HG02870 (cell line): Measurements from ENCODE around the gene OLFM2.
"Not testable (repeated sequence)": the region's sequence is repeated elsewhere in the genome, so short reads cannot be mapped to it uniquely, and the experiment has no call there.

Experiments
- ATAC-seq: cut with Tn5 transposase; IDR thresholded peaks from one replicate; pipeline ENCODE4 v1.9.1; 2021; ENCODE audit warnings: mild to moderate bottlenecking, moderate library complexity; ENCODE audit not compliant: unreplicated experiment

The OLFM2 gene

DNA sequence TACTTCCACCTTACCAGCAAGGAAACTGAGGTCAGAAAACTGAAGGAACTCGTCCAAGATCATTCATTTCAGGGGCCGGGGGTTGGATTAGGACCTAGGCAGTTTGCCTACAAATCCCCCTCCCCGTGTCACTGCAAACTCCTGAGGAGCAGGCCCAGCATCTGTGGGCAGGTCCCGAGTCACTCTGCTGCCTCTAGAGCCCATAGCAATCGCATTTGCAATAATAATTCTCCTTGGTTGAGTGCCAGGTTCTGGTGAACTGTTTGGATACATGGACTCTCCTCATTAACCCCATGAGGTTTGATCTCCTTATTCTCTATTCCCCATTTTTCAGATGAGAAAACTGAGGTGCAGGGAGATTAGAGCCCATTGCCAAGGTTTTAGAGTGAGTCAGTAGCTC lies 100.3 kb downstream of the OLFM2 start:
- ATAC-seq = no peak

DNA sequence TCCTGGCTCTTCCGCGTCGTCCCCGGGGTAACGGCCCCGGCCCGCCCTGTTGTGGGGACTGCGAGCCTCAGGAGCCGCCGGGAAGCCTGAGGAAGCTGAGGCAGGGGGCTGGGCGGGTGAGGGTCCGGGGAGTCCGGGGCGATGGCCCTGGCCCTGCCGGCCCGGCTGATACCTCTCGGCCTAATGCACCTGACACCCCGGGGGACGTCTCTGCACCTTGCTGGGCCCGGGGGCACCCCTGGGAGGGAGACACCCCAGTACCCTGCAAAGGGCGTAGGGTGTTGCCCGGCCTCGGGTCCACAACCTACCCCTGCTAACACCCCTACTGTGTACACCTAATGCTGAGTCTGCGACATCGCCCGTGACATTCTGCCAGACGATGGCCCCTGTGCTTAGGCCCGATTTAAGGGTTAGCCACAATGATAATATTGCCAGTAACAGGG lies 100.8 kb downstream of the OLFM2 start:
- ATAC-seq = peak; percentile 11

DNA sequence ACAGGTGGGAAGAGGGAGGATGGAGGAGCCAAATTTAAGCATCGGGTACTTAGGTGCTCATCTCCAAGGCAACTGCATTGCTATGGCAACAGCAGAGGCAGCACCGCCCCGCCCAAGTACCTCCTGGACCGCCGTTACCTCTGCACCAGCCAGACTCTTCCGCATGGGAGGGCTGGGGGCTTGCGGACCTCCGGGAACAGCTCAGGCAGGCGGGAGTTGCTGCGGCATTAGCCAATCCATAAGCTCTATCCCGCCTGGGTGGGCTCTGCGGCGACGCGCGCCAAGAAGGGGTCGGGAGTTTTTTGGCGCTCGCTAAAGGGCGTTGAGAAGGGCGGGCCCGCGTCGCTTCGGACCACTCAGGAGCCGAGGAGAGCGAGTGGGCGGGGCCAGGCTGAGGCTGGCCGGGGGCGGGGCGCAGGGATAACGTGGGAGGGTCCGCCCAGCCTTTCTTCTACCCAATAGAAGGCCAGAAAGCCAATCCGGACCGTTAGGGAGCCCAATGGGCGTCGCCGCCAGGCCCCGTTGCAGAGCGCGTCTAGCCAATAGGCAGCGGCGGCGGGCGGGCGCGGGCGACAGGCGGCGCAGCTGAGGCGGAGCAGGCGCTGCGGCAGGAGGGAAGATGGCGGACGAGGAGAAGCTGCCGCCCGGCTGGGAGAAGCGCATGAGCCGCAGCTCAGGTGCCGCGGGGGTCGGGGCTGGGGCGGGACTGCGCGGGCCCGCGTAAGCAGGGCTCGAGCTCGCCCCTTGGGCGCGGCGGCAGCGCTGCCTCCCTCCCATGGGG lies 101.4 kb downstream of the OLFM2 start, which contains the start of gene PIN1:
PIN1 (plus strand) TSS at position 593 of the 781 bp plus-strand sequence; CDS start at position 620, 27 bp downstream.
- peak; percentile 93 for ATAC-seq

DNA sequence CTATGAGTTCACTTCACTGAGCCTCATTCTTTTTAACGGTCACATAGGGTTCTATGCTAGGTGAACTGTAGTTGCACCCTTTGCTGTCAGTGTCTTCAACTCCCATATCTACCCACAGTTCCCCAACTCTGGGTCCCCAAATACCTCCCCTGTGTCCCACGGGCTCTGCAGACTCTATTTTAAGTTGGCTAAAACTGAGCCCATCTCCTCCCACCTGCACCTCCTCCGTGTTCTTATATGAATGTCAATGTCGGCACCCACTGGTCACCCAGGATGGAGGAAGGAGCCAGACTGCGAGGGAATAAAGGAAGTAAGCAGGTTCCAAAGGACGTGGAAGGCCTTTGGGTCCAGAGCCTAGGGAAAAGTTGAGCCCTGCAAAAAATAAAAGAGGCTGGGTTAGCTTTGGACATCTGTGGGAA lies 102.0 kb downstream of the OLFM2 start:
- ATAC-seq = no peak

DNA sequence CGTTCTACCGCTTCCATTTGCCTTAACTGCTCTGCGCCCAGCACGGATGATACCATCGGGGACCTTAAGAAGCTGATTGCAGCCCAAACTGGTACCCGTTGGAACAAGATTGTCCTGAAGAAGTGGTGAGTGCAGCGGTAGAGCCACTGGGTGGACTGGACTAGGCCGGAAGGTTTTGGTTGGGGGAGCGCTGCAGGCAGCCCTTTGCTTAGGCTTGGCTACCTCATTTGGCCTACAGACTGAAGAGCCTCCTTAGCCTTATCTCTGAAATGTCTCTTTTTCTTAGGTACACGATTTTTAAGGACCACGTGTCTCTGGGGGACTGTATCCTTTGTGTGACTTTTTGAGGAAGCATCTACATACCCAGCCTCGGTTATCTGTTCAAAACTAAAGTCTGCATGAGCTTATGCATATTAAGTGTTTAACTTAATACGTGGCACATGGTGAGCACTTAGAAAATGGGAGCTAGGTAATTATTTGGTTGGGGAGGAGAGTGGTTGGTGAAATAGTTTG lies 107.7 kb downstream of the OLFM2 start:
- ATAC-seq = no peak

GRCh38 chr19:9827289-9828238 lies 108.8 kb downstream of the OLFM2 start, which contains the start of gene UBL5:
TSS of gene UBL5 (plus strand) at chr19:9827918. CDS start at chr19:9828338, 420 bp downstream.
- peak; percentile 81 for ATAC-seq

DNA sequence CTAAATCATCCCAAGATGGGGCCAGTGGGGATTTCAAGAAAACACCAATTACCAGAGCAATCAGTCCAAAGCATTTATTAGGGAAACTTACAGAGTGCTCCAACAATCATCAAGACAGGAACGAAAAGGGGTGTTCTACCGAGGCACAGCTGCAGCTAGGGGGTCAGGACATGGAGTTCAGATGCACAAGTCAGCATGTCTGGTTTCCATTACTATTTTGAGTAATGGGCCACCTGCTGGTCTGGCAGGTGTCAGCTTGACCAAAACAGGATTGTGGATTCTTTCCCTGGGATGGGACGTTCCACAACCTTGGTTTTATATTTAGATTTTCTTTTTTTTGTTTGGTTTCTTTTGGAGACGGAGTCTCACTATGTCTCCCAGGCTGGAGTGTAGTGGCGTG lies 112.5 kb downstream of the OLFM2 start:
- ATAC-seq = no peak

GRCh38 chr19:9820034-9820433 lies 116.3 kb downstream of the OLFM2 start:
- ATAC-seq = not testable (repeated sequence)

GRCh38 chr19:9819596-9819909 lies 116.8 kb downstream of the OLFM2 start:
- ATAC-seq = no peak

DNA sequence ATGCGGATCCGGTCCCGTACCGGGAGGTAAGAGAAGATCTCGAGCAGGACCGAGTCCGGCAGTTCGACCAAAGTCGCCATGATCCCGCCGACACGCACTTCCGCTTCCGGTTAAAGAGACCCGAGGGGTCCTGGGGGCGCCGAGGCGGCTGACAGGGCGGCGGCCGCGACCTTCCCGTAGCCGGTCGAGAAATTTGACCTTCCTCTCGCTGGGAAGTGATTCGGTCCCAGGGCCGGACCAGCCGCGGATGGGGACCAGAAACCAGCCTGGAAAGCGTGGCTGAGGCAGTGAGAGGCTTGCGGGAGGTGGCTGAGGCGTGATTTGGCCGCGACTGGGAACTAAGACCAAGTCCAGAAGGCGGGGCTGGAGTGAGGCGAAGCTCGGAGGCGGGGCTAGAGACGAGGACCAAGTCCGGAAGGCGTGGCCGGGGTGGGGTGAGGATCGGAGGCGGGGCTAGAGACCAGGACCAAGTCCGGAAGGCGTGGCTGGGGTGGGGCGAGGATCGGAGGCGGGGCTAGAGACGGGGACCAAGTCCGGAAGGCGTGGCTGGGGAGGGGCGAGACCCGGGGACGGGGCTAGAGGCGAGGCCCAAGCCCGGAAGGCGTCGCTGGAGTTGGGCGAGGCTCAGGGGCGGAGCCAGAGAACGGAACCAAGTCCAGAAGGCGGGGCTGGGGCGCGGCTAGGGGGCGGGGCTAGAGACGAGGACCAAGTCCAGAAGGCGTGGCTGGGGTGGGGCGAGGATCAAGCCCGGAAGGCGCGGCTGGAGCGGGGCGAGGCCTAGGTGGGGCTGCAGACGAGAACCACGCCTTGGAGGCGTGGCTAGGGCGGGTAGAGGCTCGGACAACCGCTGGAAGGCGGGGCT lies 117.3 kb downstream of the OLFM2 start, which contains the start of gene FBXL12:
FBXL12 (minus strand) TSS at position 346 of the 862 bp plus-strand sequence; CDS start at position 80, 266 bp downstream.
- peak; percentile 84 for ATAC-seq

GRCh38 chr19:9818175-9818733 lies 118.1 kb downstream of the OLFM2 start:
- no peak for ATAC-seq

GRCh38 chr19:9811139-9811538 lies 125.2 kb downstream of the OLFM2 start:
- ATAC-seq = no peak

DNA sequence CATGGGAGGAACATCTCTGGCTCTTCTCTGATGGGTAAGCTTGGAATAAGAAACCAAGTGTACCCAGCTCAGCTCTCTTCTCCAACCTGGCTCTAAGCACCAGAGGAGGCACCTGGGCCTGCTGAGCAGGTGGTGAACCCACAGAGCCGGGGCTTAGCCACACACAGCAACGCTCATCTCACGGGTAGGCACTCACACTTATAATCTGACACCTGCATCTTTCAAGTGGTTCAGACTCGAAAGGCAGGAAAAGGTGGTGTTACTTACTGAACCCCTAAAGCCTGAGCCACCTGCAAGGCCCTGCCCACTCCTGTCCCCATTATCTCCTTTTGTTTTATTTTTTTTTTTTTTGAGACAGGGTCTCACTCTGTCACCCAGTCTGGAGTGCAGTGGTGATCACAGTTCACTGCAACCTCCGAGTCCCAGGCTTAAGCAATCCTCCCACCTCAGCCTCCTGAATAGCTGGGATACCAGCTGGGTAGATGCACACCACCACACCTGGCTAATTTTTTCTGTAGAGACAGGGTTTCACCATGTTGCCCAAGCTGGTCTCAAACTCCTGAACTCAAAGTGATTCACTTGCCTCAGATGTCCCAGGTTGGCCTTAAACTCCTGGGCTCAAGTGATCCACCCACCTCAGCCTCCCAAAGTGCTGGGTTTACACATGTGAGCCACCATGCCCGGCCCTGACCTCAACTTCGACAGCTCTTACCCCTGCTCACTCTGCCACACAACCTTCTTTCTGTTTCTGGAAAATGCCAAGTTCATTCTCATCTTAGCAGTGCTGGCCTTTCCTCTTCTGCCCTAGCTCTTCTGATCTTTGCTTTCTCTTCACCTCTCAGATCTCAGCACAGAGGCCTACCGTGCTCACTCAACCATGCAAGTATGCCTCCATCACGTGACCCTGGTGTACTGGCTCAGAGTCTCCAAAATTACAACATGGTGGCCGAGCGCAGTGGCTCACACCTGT lies 127.2 kb downstream of the OLFM2 start:
- ATAC-seq = no peak

DNA sequence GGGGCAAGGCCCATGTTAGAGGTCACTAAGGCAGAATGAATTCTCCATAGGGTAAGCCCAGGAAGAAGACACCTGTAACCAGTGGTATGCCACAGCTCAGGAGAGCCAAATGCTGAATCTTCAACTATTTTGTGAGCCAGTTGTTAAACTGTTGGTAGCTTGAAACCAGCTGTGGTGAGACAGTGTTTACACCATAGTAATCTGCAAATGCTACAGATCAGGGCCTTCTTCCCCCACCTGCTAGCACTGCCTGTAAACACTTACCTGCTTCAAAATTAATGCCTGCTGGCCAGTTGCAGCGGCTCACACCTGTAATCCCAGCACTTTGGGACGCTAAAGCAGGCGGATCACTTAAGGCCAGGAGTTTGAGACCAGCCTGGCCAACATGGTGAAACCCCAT lies 129.5 kb downstream of the OLFM2 start:
- ATAC-seq = no peak
